ENCODE results near the gene KISS1R.

- TF ChIP-seq CTCF (IDR thresholded peaks at IDR 0.05; ENCODE audit: low read length) (no peak), EZH2 (optimal IDR thresholded peaks at IDR 0.05; ENCODE audit: low read depth, low read length) (no peak)
Measured at GRCh38 chr19:904545-904944, 12.6 kb upstream of the KISS1R start.
